Neural cell (in vitro differentiated cells): ENCODE data around the gene TAF10. TPM values are rescaled to one million over a fixed set of nuclear protein-coding genes. Genes with fewer than 3 reads are reported as not detected.

Experiments
- H2AFZ ChIP-seq: fragments of 200-600, 300-800 bp; sonication (generic), shearing (Covaris generic); 2 replicates; pipeline ENCODE4 v1.6.0; 2014; ENCODE audit warnings: low read depth, mild to moderate bottlenecking, antibody characterized with exemption, low read length, moderate library complexity
- H3F3A ChIP-seq: fragments of 200-600 bp; shearing (Covaris generic); 2 replicates; pipeline ENCODE4 v1.6.1; 2016; ENCODE audit warnings: mild to moderate bottlenecking, moderate library complexity, mixed read lengths, antibody characterized with exemption, low read length; ENCODE audit not compliant: insufficient read depth, poor library complexity, severe bottlenecking
- H3K27ac ChIP-seq: fragments of 200-600, 300-800 bp; sonication (generic), shearing (Covaris generic); 2 replicates; pipeline ENCODE4 v1.5.1; 2014; ENCODE audit warnings: mild to moderate bottlenecking, low read length, moderate library complexity
- H3K27me3 ChIP-seq: fragments of 300-800, 200-600 bp; sonication (generic), shearing (Covaris generic); 2 replicates; pipeline ENCODE4 v1.6.0; 2014; ENCODE audit warnings: mild to moderate bottlenecking, low read depth, low read length, moderate library complexity; ENCODE audit not compliant: insufficient read depth
- H3K36me3 ChIP-seq: fragments of 300-800, 200-600 bp; sonication (generic), shearing (Covaris generic); 2 replicates; pipeline ENCODE4 v1.5.1; 2014; ENCODE audit warnings: mild to moderate bottlenecking, antibody characterized with exemption, low read length, moderate library complexity; ENCODE audit not compliant: insufficient read depth
- H3K4me2 ChIP-seq: fragments of 300-800, 200-600 bp; sonication (generic), shearing (Covaris generic); 2 replicates; pipeline ENCODE4 v1.6.0; 2014; ENCODE audit warnings: mild to moderate bottlenecking, low read length
- H3K4me3 ChIP-seq: fragments of 300-800, 200-600 bp; sonication (generic), shearing (Covaris generic); 2 replicates; pipeline ENCODE4 v1.5.1; 2014; ENCODE audit warnings: mild to moderate bottlenecking, low read length, moderate library complexity
- H3K79me2 ChIP-seq: fragments of 200-600 bp; shearing (Covaris generic); replicated peaks from 2 replicates; pipeline ENCODE4 v1.6.0; 2014; ENCODE audit warnings: mild to moderate bottlenecking, low read length, moderate library complexity; ENCODE audit not compliant: insufficient read depth
- H3K9ac ChIP-seq: fragments of 300-800, 200-600 bp; sonication (generic), shearing (Covaris generic); 2 replicates; pipeline ENCODE4 v1.6.1; 2016; ENCODE audit warnings: mild to moderate bottlenecking, low read length, mixed read lengths
- H3K9me2 ChIP-seq: fragments of 200-600 bp; shearing (Covaris generic); 2 replicates; pipeline ENCODE4 v1.6.1; 2016; ENCODE audit warnings: mild to moderate bottlenecking, low read length, mixed read lengths; ENCODE audit not compliant: insufficient read depth
- H3K9me3 ChIP-seq: fragments of 200-600, 300-800 bp; sonication (generic), shearing (Covaris generic); 2 replicates; pipeline ENCODE4 v1.6.1; 2016; ENCODE audit warnings: mild to moderate bottlenecking, mixed run types, low read length, moderate library complexity, mixed read lengths
- H4K20me1 ChIP-seq: fragments of 200-600 bp; shearing (Covaris generic); 2 replicates; pipeline ENCODE4 v1.6.1; 2016; ENCODE audit warnings: mild to moderate bottlenecking, mixed run types; ENCODE audit not compliant: insufficient read depth
- EP300 ChIP-seq: fragments of 450-650 bp; conservative IDR thresholded peaks from 2 replicates; pipeline ENCODE4 v1.6.1; 2014; ENCODE audit warnings: antibody characterized with exemption, mild to moderate bottlenecking, moderate library complexity; ENCODE audit not compliant: poor library complexity, severe bottlenecking
- EZH2 ChIP-seq: fragments of 200-600, 300-800 bp; shearing (Covaris generic), sonication (generic); IDR thresholded peaks from 2 replicates; pipeline ENCODE4 v1.6.1; 2014; ENCODE audit warnings: antibody characterized with exemption, low read length, borderline replicate concordance, mild to moderate bottlenecking; ENCODE audit not compliant: insufficient read depth, poor library complexity, severe bottlenecking
- MXI1 ChIP-seq: fragments of 450-650 bp; conservative IDR thresholded peaks from 2 replicates; pipeline ENCODE4 v1.6.1; 2014; ENCODE audit warnings: antibody characterized with exemption, mild to moderate bottlenecking; ENCODE audit not compliant: poor library complexity, severe bottlenecking
- POLR2AphosphoS5 ChIP-seq: IDR thresholded peaks from 2 replicates; pipeline ENCODE4 v1.6.1; 2012
- RAD21 ChIP-seq: fragments of 450-650 bp; conservative IDR thresholded peaks from 2 replicates; pipeline ENCODE4 v1.6.1; 2014; ENCODE audit warnings: antibody characterized with exemption, mild to moderate bottlenecking, moderate library complexity
- REST ChIP-seq: IDR thresholded peaks from 2 replicates; pipeline ENCODE4 v1.6.1; 2012; ENCODE audit warnings: borderline replicate concordance
- SMC3 ChIP-seq: fragments of 450-650 bp; conservative IDR thresholded peaks from 2 replicates; pipeline ENCODE4 v1.6.1; 2014; ENCODE audit warnings: antibody characterized with exemption, mild to moderate bottlenecking, moderate library complexity; ENCODE audit not compliant: poor library complexity
- TAF1 ChIP-seq: IDR thresholded peaks from 2 replicates; pipeline ENCODE4 v1.6.1; 2012; ENCODE audit warnings: low read depth
- polyA plus RNA-seq: library from polyadenylated mRNA; depleted of rRNA; stranded (reverse); fragments of >200 nt; gene quantifications from 2 replicates; pipeline ENCODE4 v1.2.3, GENCODE V29; 2014
- TF ChIP-seq, protein P1 (sequence below): fragments of 450-650 bp; IDR thresholded peaks from 2 replicates; pipeline ENCODE4 v1.5.1; 2014; ENCODE audit warnings: antibody characterized with exemption, mild to moderate bottlenecking, moderate library complexity; ENCODE audit not compliant: poor library complexity, severe bottlenecking

The TAF10 gene
- polyA plus RNA-seq, 1 donor from 2014 or later: 39.7 TPM

GRCh38 chr11:6602096-6602940, 9.7 kb downstream of the TAF10 start:
- Histone ChIP-seq H3K9me3 (no peaks in the 10 kb centered on the region), H3K9me2 (no peaks in the 10 kb centered on the region), H4K20me1 (no peaks in the 10 kb centered on the region), H3K4me2 (peak overlapping the region; percentile 79), H3K27ac (no peak overlapping the region), H3K4me3 (peak overlapping the region; percentile 86), H3K79me2 (peaks cover 37% of the 10 kb centered on the region), H3K36me3 (peaks cover 3% of the 10 kb centered on the region), H3K27me3 (no peaks in the 10 kb centered on the region), H2AFZ (no peak overlapping the region), H3F3A (peaks cover 5% of the 10 kb centered on the region), H3K9ac (peak overlapping the region; percentile 72)
- no peak for TF ChIP-seq EZH2
- TF ChIP-seq REST: no peak
- no peak for TF ChIP-seq EP300
- no peak for TF ChIP-seq TAF1
- TF ChIP-seq SMC3: no peak
- TF ChIP-seq POLR2AphosphoS5: no peak
- TF ChIP-seq RAD21: no peak
- TF ChIP-seq, protein P1, sequence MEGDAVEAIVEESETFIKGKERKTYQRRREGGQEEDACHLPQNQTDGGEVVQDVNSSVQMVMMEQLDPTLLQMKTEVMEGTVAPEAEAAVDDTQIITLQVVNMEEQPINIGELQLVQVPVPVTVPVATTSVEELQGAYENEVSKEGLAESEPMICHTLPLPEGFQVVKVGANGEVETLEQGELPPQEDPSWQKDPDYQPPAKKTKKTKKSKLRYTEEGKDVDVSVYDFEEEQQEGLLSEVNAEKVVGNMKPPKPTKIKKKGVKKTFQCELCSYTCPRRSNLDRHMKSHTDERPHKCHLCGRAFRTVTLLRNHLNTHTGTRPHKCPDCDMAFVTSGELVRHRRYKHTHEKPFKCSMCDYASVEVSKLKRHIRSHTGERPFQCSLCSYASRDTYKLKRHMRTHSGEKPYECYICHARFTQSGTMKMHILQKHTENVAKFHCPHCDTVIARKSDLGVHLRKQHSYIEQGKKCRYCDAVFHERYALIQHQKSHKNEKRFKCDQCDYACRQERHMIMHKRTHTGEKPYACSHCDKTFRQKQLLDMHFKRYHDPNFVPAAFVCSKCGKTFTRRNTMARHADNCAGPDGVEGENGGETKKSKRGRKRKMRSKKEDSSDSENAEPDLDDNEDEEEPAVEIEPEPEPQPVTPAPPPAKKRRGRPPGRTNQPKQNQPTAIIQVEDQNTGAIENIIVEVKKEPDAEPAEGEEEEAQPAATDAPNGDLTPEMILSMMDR: no peak
- TF ChIP-seq MXI1: no peak

- TF ChIP-seq, protein P1: no peak
- no peak for TF ChIP-seq EP300
- no peak for TF ChIP-seq POLR2AphosphoS5
- no peak for TF ChIP-seq RAD21
- no peak for TF ChIP-seq EZH2
- no peak for TF ChIP-seq REST
- peaks cover 5% of the 10 kb centered on the region for H3F3A ChIP-seq
- no peak overlapping the region for H3K4me3 ChIP-seq
- no peak overlapping the region for H2AFZ ChIP-seq
- no peaks in the 10 kb centered on the region for H3K9me3 ChIP-seq
- H3K79me2 ChIP-seq: peaks cover 24% of the 10 kb centered on the region
- H4K20me1 ChIP-seq: no peaks in the 10 kb centered on the region
- no peaks in the 10 kb centered on the region for H3K27me3 ChIP-seq
- H3K36me3 ChIP-seq: peaks cover 3% of the 10 kb centered on the region
- no peak overlapping the region for H3K9ac ChIP-seq
- no peak overlapping the region for H3K27ac ChIP-seq
- no peak overlapping the region for H3K4me2 ChIP-seq
- no peaks in the 10 kb centered on the region for H3K9me2 ChIP-seq
Measured at GRCh38 chr11:6601041-6601461, 11.0 kb downstream of the TAF10 start.
